Activated T-cell treated with anti-CD3 and anti-CD28 coated beads, Interleukin-2, amount 50 U/mL, for 1 hour (primary cell): ENCODE results near the gene CAV1.
"Not testable (repeated sequence)": the region's sequence is repeated elsewhere in the genome, so short reads cannot be mapped to it uniquely, and the experiment has no call there.

ENCODE experiments used
- DNase-seq: peaks from one replicate; pipeline ENCODE4 v3.0.0-alpha.2; 2020

The CAV1 gene

GRCh38 chr7:116524609-116525297 is at the start of gene CAV1:
Gene CAV1, plus strand, starts transcription at chr7:116525036. Its CDS starts 27 bp downstream, at chr7:116525063.
- DNase-seq: peak; percentile 46

- no peak for DNase-seq
Observed at GRCh38 chr7:116477625-116478024, 47.2 kb upstream of the CAV1 start.

- DNase-seq: no peak
Observed at GRCh38 chr7:116478834-116479233, 46.0 kb upstream of the CAV1 start.

GRCh38 chr7:116483271-116483942 is 41.4 kb upstream of the CAV1 start:
- no peak for DNase-seq

- not testable (repeated sequence) for DNase-seq
Observed at GRCh38 chr7:116484389-116484788, 40.4 kb upstream of the CAV1 start.

- DNase-seq: no peak
Observed at GRCh38 chr7:116487907-116488521, 36.8 kb upstream of the CAV1 start.

GRCh38 chr7:116490351-116490750 is 34.5 kb upstream of the CAV1 start:
- no peak for DNase-seq

- no peak for DNase-seq
Observed at GRCh38 chr7:116491887-116492653, 32.8 kb upstream of the CAV1 start.

- DNase-seq: no peak
Observed at GRCh38 chr7:116492654-116493109, 32.2 kb upstream of the CAV1 start.

GRCh38 chr7:116493449-116493848 is 31.4 kb upstream of the CAV1 start:
- no peak for DNase-seq

- no peak for DNase-seq
Observed at GRCh38 chr7:116494472-116494871, 30.4 kb upstream of the CAV1 start.

- DNase-seq: no peak
Observed at GRCh38 chr7:116495736-116496135, 29.1 kb upstream of the CAV1 start.

GRCh38 chr7:116496653-116497052 is 28.2 kb upstream of the CAV1 start:
- DNase-seq: no peak

GRCh38 chr7:116497708-116498107 is 27.1 kb upstream of the CAV1 start:
- DNase-seq: no peak

- DNase-seq: peak; percentile 27
Observed at GRCh38 chr7:116499168-116500077, 25.4 kb upstream of the CAV1 start, which contains the start of gene CAV2. Gene CAV2, plus strand, starts transcription at chr7:116499738. Its CDS starts 44 bp downstream, at chr7:116499782.

- DNase-seq: peak; percentile 22
Observed at GRCh38 chr7:116500078-116500853, 24.6 kb upstream of the CAV1 start.

- DNase-seq: no peak
Observed at GRCh38 chr7:116501425-116502167, 23.2 kb upstream of the CAV1 start.

GRCh38 chr7:116502201-116503096 is 22.4 kb upstream of the CAV1 start:
- no peak for DNase-seq

- DNase-seq: no peak
Observed at GRCh38 chr7:116503835-116504234, 21.0 kb upstream of the CAV1 start.
